Neuronal stem cell (in vitro differentiated cells): ENCODE data around the gene MTFP1.
A peak's percentile ranks its signal among the peaks of the same experiment; 100 is the strongest.

Experiments used
- DNase-seq: peaks from one replicate; pipeline ENCODE4 v3.0.0-alpha.2; 2013; ENCODE audit warnings: low spot score
- H2AFZ ChIP-seq: one replicate; pipeline ENCODE4 v1.6.1; 2013; ENCODE audit warnings: mild to moderate bottlenecking, low read length, inconsistent platforms
- H2AK5ac ChIP-seq: 2 replicates; pipeline ENCODE4 v1.6.1; 2013; ENCODE audit warnings: low read depth, mild to moderate bottlenecking, inconsistent platforms, low read length, moderate library complexity, mixed read lengths
- H2BK120ac ChIP-seq: 2 replicates; pipeline ENCODE4 v1.6.1; 2013; ENCODE audit warnings: low read depth, mild to moderate bottlenecking, inconsistent platforms, low read length, moderate library complexity, mixed read lengths
- H2BK12ac ChIP-seq: one replicate; pipeline ENCODE4 v1.6.1; 2013; ENCODE audit warnings: low read length, inconsistent platforms
- H2BK15ac ChIP-seq: 2 replicates; pipeline ENCODE4 v1.6.1; 2013; ENCODE audit warnings: mild to moderate bottlenecking, low read length, inconsistent platforms, mixed read lengths
- H2BK5ac ChIP-seq: one replicate; pipeline ENCODE4 v1.6.1; 2013; ENCODE audit warnings: inconsistent platforms, mild to moderate bottlenecking, low read length, moderate library complexity
- H3K14ac ChIP-seq: one replicate; pipeline ENCODE4 v1.6.1; 2013; ENCODE audit warnings: low read length, inconsistent platforms
- H3K18ac ChIP-seq: 2 replicates; pipeline ENCODE4 v1.6.1; 2013; ENCODE audit warnings: low read length, inconsistent platforms
- H3K23ac ChIP-seq: 2 replicates; pipeline ENCODE4 v1.6.1; 2013; ENCODE audit warnings: low read depth, mild to moderate bottlenecking, mixed read lengths, low read length, inconsistent platforms; ENCODE audit not compliant: poor library complexity
- H3K27ac ChIP-seq: replicated peaks from 3 replicates; pipeline ENCODE4 v1.5.1; 2013; ENCODE audit warnings: low read length, inconsistent platforms
- H3K27me3 ChIP-seq, 3 experiments: 2 replicates each; pipeline ENCODE4 v1.6.1; 2013; ENCODE audit warnings: low read length in 3 of 3, mild to moderate bottlenecking in 2 of 3, inconsistent platforms in 1 of 3, low read depth in 1 of 3, mixed read lengths in 1 of 3, moderate library complexity in 1 of 3; ENCODE audit not compliant: control insufficient read depth in 3 of 3, insufficient read depth in 3 of 3
- H3K36me3 ChIP-seq, 2 donors: replicated peaks in 1 of 2; 2 replicates each; pipeline ENCODE4 v1.6.1; 2013; ENCODE audit warnings: low read length in 2 of 2; ENCODE audit not compliant: control insufficient read depth in 2 of 2, insufficient read depth in 2 of 2
- H3K4ac ChIP-seq: 2 replicates; pipeline ENCODE4 v1.6.1; 2013; ENCODE audit warnings: inconsistent platforms, mild to moderate bottlenecking, low read length, moderate library complexity
- H3K4me1 ChIP-seq, 2 donors: 1 replicate in 1 of 2; 2 replicates in 1 of 2; pipeline ENCODE4 v1.6.1; 2013; ENCODE audit warnings: low read length in 2 of 2, low read depth in 1 of 2; ENCODE audit not compliant: control insufficient read depth in 2 of 2, insufficient read depth in 1 of 2
- H3K4me2 ChIP-seq: one replicate; pipeline ENCODE4 v1.6.1; 2013; ENCODE audit warnings: mild to moderate bottlenecking, low read length, inconsistent platforms; ENCODE audit not compliant: insufficient read depth, poor library complexity, severe bottlenecking
- H3K4me3 ChIP-seq, 2 donors: 2 replicates each; pipeline ENCODE4 v1.5.1; 2013; ENCODE audit warnings: low read length in 2 of 2, mild to moderate bottlenecking in 2 of 2, inconsistent platforms in 1 of 2, moderate library complexity in 1 of 2
- H3K79me1 ChIP-seq: one replicate; pipeline ENCODE4 v1.6.1; 2013; ENCODE audit warnings: low read depth, mild to moderate bottlenecking, inconsistent platforms, low read length, moderate library complexity
- H3K9ac ChIP-seq: one replicate; pipeline ENCODE4 v1.6.1; 2013; ENCODE audit warnings: mild to moderate bottlenecking, low read depth, low read length, inconsistent platforms; ENCODE audit not compliant: poor library complexity
- H3K9me3 ChIP-seq, 2 donors: replicated peaks in 1 of 2; 2 replicates each; pipeline versions ENCODE3 to v1.6.1; 2013; ENCODE audit warnings: low read length in 2 of 2, mild to moderate bottlenecking in 2 of 2, inconsistent platforms in 1 of 2, low read depth in 1 of 2, mixed read lengths in 1 of 2, moderate library complexity in 1 of 2; ENCODE audit not compliant: control insufficient read depth in 2 of 2, insufficient read depth in 1 of 2
- H4K8ac ChIP-seq: one replicate; pipeline ENCODE4 v1.6.1; 2013; ENCODE audit warnings: low read depth, mild to moderate bottlenecking, inconsistent platforms, low read length, moderate library complexity
- H4K91ac ChIP-seq: one replicate; pipeline ENCODE4 v1.6.1; 2013; ENCODE audit warnings: low read length, low read depth, mild to moderate bottlenecking, inconsistent platforms; ENCODE audit not compliant: poor library complexity
- WGBS, 2 donors: extraction: QIAGEN DNeasy Blood & Tissue Kit; methylation state at CpG; one replicate each; pipeline ENCODE4 v1.1.7; 2013; ENCODE audit warnings: missing lambda C conversion rate in 2 of 2, mixed read lengths in 1 of 2; ENCODE audit not compliant: insufficient read length in 2 of 2, insufficient replicate concordance in 1 of 2; ENCODE audit errors: extremely low coverage in 2 of 2; 5-methylcytosine and 5-hydroxymethylcytosine counted together

The MTFP1 gene

GRCh38 chr22:30390974-30391691 lies 34.4 kb upstream of the MTFP1 start:
- H3K4me1 ChIP-seq: peaks cover 17 to 20% of the 10 kb centered on the region in 2 donors
- no peak overlapping the region for H3K4me3 ChIP-seq
- H4K8ac ChIP-seq: no peak overlapping the region
- no peak overlapping the region for H3K4me2 ChIP-seq
- H3K79me1 ChIP-seq: no peaks in the 10 kb centered on the region
- H2BK5ac ChIP-seq: no peak overlapping the region
- peak overlapping the region; percentile 35 for H2BK12ac ChIP-seq
- H3K9ac ChIP-seq: no peak overlapping the region
- no peak overlapping the region for H3K14ac ChIP-seq
- DNase-seq: no peak
- no peak overlapping the region for H3K4ac ChIP-seq
- peaks cover 0 to 5% (median 5%) of the 10 kb centered on the region in 3 experiments for H3K27me3 ChIP-seq
- no CpG with 5 or more reads among the region's 5 CpGs for WGBS, 2 donors
- peak overlapping the region; percentile 36 for H2AK5ac ChIP-seq
- H3K27ac ChIP-seq: no peak overlapping the region
- H3K9me3 ChIP-seq: peaks cover 5% of the 10 kb centered on the region in 2 donors
- H3K36me3 ChIP-seq: no peaks in the 10 kb centered on the region
- H4K91ac ChIP-seq: no peak overlapping the region
- peak overlapping the region; percentile 26 for H2BK120ac ChIP-seq
- H2BK15ac ChIP-seq: peak overlapping the region; percentile 17
- H3K18ac ChIP-seq: peak overlapping the region; percentile 33
- no peak overlapping the region for H3K23ac ChIP-seq
- H2AFZ ChIP-seq: peak overlapping the region; percentile 8

- Histone ChIP-seq H3K18ac (peak overlapping the region; percentile 3), H2BK12ac (peak overlapping the region; percentile 4), H3K4ac (no peak overlapping the region), H3K4me2 (peak overlapping the region; percentile 41), H3K14ac (no peak overlapping the region), H2AK5ac (peak overlapping the region; percentile 88), H3K9ac (no peak overlapping the region), H3K79me1 (no peaks in the 10 kb centered on the region), H3K4me3 (no peak overlapping the region), H3K4me1 (peaks cover 22 to 24% of the 10 kb centered on the region in 2 donors), H4K91ac (peak overlapping the region; percentile 40), H2AFZ (peak overlapping the region; percentile 86), H3K9me3 (peaks cover 5% of the 10 kb centered on the region in 2 donors), H3K27ac (peak overlapping the region; percentile 81), H3K36me3 (no peaks in the 10 kb centered on the region), H3K27me3 (peaks cover 0 to 15% (median 10%) of the 10 kb centered on the region in 3 experiments), H2BK15ac (peak overlapping the region; percentile 63), H2BK5ac (peak overlapping the region; percentile 56), H2BK120ac (no peak overlapping the region), H4K8ac (no peak overlapping the region), H3K23ac (no peak overlapping the region)
- no CpG with 5 or more reads among the region's 9 CpGs for WGBS, 2 donors
- no peak for DNase-seq
These were observed 32.8 kb upstream of the MTFP1 start for GRCh38 chr22:30392661-30393321.

- no CpG with 5 or more reads among the region's 7 CpGs for WGBS, 2 donors
- peak overlapping the region; percentile 88 for H2AK5ac ChIP-seq
- no peak overlapping the region for H3K9ac ChIP-seq
- H3K4me3 ChIP-seq: no peak overlapping the region
- peaks cover 5% of the 10 kb centered on the region in 2 donors for H3K9me3 ChIP-seq
- H3K4me1 ChIP-seq: peaks cover 22 to 28% of the 10 kb centered on the region in 2 donors
- peak overlapping the region; percentile 41 for H3K4me2 ChIP-seq
- peak overlapping the region; percentile 37 for H3K4ac ChIP-seq
- H3K79me1 ChIP-seq: no peaks in the 10 kb centered on the region
- peak overlapping the region; percentile 63 for H2BK15ac ChIP-seq
- H4K91ac ChIP-seq: peak overlapping the region; percentile 40
- H2AFZ ChIP-seq: peak overlapping the region; percentile 86
- H3K27me3 ChIP-seq: peaks cover 0 to 20% (median 10%) of the 10 kb centered on the region in 3 experiments
- peak overlapping the region; percentile 4 for H2BK12ac ChIP-seq
- no peak overlapping the region for H3K23ac ChIP-seq
- no peak for DNase-seq
- H2BK5ac ChIP-seq: peak overlapping the region; percentile 56
- peak overlapping the region; percentile 3 for H3K18ac ChIP-seq
- no peak overlapping the region for H4K8ac ChIP-seq
- H2BK120ac ChIP-seq: no peak overlapping the region
- peak overlapping the region; percentile 81 for H3K27ac ChIP-seq
- H3K14ac ChIP-seq: no peak overlapping the region
- no peaks in the 10 kb centered on the region for H3K36me3 ChIP-seq
These were observed 32.3 kb upstream of the MTFP1 start for GRCh38 chr22:30393322-30393680.

GRCh38 chr22:30393885-30394284 lies 31.7 kb upstream of the MTFP1 start:
- H3K14ac ChIP-seq: no peak overlapping the region
- no peaks in the 10 kb centered on the region for H3K36me3 ChIP-seq
- no peak overlapping the region for H4K8ac ChIP-seq
- H3K4me3 ChIP-seq: no peak overlapping the region
- H3K27me3 ChIP-seq: peaks cover 0 to 22% (median 10%) of the 10 kb centered on the region in 3 experiments
- H2AFZ ChIP-seq: no peak overlapping the region
- H2BK120ac ChIP-seq: no peak overlapping the region
- H3K27ac ChIP-seq: no peak overlapping the region
- peak overlapping the region; percentile 11 for H2BK15ac ChIP-seq
- no peak overlapping the region for H3K9ac ChIP-seq
- peaks cover 22 to 28% of the 10 kb centered on the region in 2 donors for H3K4me1 ChIP-seq
- H3K4ac ChIP-seq: no peak overlapping the region
- H4K91ac ChIP-seq: peak overlapping the region; percentile 85
- no peak overlapping the region for H2BK5ac ChIP-seq
- DNase-seq: no peak
- no peaks in the 10 kb centered on the region for H3K79me1 ChIP-seq
- peak overlapping the region; percentile 88 for H2AK5ac ChIP-seq
- no peak overlapping the region for H3K23ac ChIP-seq
- WGBS, 2 donors: no CpG with 5 or more reads among the region's 3 CpGs
- peaks cover 5% of the 10 kb centered on the region in 2 donors for H3K9me3 ChIP-seq
- H3K4me2 ChIP-seq: no peak overlapping the region
- H3K18ac ChIP-seq: peak overlapping the region; percentile 3
- no peak overlapping the region for H2BK12ac ChIP-seq
